ENCODE measurements around the gene DNM3. TPM values are rescaled to one million over a fixed set of nuclear protein-coding genes. Genes with fewer than 3 reads are reported as not detected.

The DNM3 gene
- polyA plus RNA-seq, 3 donors: 0.15 TPM; not detected in 2

DNA sequence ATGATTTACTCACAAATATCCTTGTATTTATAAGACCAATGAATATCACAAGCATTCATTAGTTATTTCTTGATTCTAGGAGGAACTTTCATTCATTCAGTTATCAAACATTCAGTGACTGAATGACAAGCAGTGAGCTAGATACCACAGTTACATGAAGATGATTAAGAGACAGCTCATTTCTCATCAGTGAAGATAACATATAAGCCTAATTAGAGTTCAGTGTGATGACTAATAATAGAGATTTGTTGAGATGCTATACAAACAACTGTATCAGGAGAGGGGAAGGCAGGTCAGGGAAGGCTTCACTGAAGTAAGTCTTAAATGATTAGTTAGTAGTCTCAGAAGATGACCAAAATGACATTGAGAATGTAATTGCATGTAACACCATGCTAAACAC is 564.6 kb downstream of the DNM3 start:
- no peaks in the 10 kb centered on the region for H3K4me1 Mint-ChIP-seq

DNA sequence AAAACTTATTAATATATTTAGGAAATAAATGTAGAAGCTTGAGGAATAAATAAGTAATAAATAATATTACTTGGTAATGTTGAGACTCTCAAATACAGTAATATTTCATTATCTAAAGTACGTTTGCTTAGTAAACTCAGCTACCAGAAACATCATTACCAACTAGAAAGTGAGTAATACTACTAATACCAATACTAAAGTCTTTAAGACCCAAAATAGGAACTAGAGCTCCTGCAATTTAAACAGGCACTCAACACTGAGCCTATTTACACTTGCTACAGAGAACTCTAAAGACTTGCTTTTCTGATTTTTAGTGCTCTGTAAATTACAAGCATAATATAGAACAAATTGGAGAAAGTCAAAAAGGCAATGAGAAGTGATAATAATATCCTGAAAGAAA is 565.7 kb downstream of the DNM3 start:
- no peak overlapping the region for H3K4me3 ChIP-seq (replicated peaks in 1 of 3; ENCODE audit: low read depth in 2 of 3, low read length in 3 of 3)
- TF ChIP-seq, protein P1, sequence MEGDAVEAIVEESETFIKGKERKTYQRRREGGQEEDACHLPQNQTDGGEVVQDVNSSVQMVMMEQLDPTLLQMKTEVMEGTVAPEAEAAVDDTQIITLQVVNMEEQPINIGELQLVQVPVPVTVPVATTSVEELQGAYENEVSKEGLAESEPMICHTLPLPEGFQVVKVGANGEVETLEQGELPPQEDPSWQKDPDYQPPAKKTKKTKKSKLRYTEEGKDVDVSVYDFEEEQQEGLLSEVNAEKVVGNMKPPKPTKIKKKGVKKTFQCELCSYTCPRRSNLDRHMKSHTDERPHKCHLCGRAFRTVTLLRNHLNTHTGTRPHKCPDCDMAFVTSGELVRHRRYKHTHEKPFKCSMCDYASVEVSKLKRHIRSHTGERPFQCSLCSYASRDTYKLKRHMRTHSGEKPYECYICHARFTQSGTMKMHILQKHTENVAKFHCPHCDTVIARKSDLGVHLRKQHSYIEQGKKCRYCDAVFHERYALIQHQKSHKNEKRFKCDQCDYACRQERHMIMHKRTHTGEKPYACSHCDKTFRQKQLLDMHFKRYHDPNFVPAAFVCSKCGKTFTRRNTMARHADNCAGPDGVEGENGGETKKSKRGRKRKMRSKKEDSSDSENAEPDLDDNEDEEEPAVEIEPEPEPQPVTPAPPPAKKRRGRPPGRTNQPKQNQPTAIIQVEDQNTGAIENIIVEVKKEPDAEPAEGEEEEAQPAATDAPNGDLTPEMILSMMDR (IDR thresholded peaks at IDR 0.05): no peak
- intact Hi-C loops (cut with micrococcal nuclease): no loop called here
- no peaks in the 10 kb centered on the region for H3K9me3 ChIP-seq (replicated peaks in 1 of 2; ENCODE audit: control insufficient read depth in 1 of 2, insufficient read depth in 1 of 2, low read length in 2 of 2)
- no peaks in the 10 kb centered on the region for H4K20me1 ChIP-seq (ENCODE audit: insufficient read depth, low read length)
- no peak overlapping the region for H3K9ac ChIP-seq (ENCODE audit: insufficient read depth, low read length, poor library complexity, severe bottlenecking)
- H3K4me3 Mint-ChIP-seq: no peak overlapping the region
- no CpG with 5 or more reads among the region's 1 CpG for WGBS (ENCODE audit: insufficient coverage)
- no peaks in the 10 kb centered on the region for H3K36me3 ChIP-seq (replicated peaks in 1 of 2; ENCODE audit: control insufficient read depth in 1 of 2, insufficient read depth in 2 of 2, low read length in 2 of 2)
- H3K4me2 ChIP-seq (replicated peaks; ENCODE audit: extremely low read depth, low read length, poor library complexity, severe bottlenecking): no peak overlapping the region
- no peaks in the 10 kb centered on the region for H3K27me3 Mint-ChIP-seq (ENCODE audit: low read depth in 3 of 3)
- DNase-seq: no peak
- no peak overlapping the region for H3K27ac Mint-ChIP-seq
- no peaks in the 10 kb centered on the region for H3K36me3 Mint-ChIP-seq
- no peaks in the 10 kb centered on the region for H3K27me3 ChIP-seq (ENCODE audit: control insufficient read depth in 2 of 2, insufficient read depth in 2 of 2, low read length in 2 of 2)
- no peaks in the 10 kb centered on the region for H3K79me2 ChIP-seq (ENCODE audit: insufficient read depth, low read length)
- no peak overlapping the region for H3K27ac ChIP-seq (ENCODE audit: low read depth in 1 of 2, low read length in 2 of 2)
- H3K9me3 Mint-ChIP-seq: no peaks in the 10 kb centered on the region
- H2AFZ ChIP-seq (ENCODE audit: insufficient read depth, low read depth, low read length, poor library complexity, severe bottlenecking): no peak overlapping the region
- H3K4me1 Mint-ChIP-seq: no peaks in the 10 kb centered on the region
- H3K4me1 ChIP-seq (ENCODE audit: control insufficient read depth in 1 of 2, insufficient read depth in 2 of 2, low read length in 2 of 2): no peaks in the 10 kb centered on the region

More for the DNA sequence above, 564.6 kb downstream of the DNM3 start:
- Histone ChIP-seq H3K79me2 (ENCODE audit: insufficient read depth, low read length) (no peaks in the 10 kb centered on the region), H3K4me3 (replicated peaks in 1 of 3; ENCODE audit: low read depth in 2 of 3, low read length in 3 of 3) (no peak overlapping the region), H3K4me1 (ENCODE audit: control insufficient read depth in 1 of 2, insufficient read depth in 2 of 2, low read length in 2 of 2) (no peaks in the 10 kb centered on the region), H3K36me3 (replicated peaks in 1 of 2; ENCODE audit: control insufficient read depth in 1 of 2, insufficient read depth in 2 of 2, low read length in 2 of 2) (no peaks in the 10 kb centered on the region), H3K9me3 (replicated peaks in 1 of 2; ENCODE audit: control insufficient read depth in 1 of 2, insufficient read depth in 1 of 2, low read length in 2 of 2) (no peaks in the 10 kb centered on the region), H3K4me2 (replicated peaks; ENCODE audit: extremely low read depth, low read length, poor library complexity, severe bottlenecking) (no peak overlapping the region), H3K27me3 (ENCODE audit: control insufficient read depth in 2 of 2, insufficient read depth in 2 of 2, low read length in 2 of 2) (no peaks in the 10 kb centered on the region), H2AFZ (ENCODE audit: insufficient read depth, low read depth, low read length, poor library complexity, severe bottlenecking) (no peak overlapping the region), H3K9ac (ENCODE audit: insufficient read depth, low read length, poor library complexity, severe bottlenecking) (no peak overlapping the region), H4K20me1 (ENCODE audit: insufficient read depth, low read length) (no peaks in the 10 kb centered on the region), H3K27ac (ENCODE audit: low read depth in 1 of 2, low read length in 2 of 2) (no peak overlapping the region)
- Mint-ChIP-seq H3K9me3 (no peaks in the 10 kb centered on the region), H3K27me3 (ENCODE audit: low read depth in 3 of 3) (no peaks in the 10 kb centered on the region), H3K36me3 (no peaks in the 10 kb centered on the region), H3K27ac (no peak overlapping the region), H3K4me3 (no peak overlapping the region)
- no peak for DNase-seq
- intact Hi-C loops (cut with micrococcal nuclease): no loop called here
- TF ChIP-seq, protein P1 (IDR thresholded peaks at IDR 0.05): no peak
